ENCODE data around the gene TMEM128.
"Not testable (repeated sequence)": the region's sequence is repeated elsewhere in the genome, so short reads cannot be mapped to it uniquely, and the experiment has no call there.

The TMEM128 gene

GRCh38 chr4:4254666-4255065 is 6.6 kb upstream of the TMEM128 start:
- DNase-seq (ENCODE audit: low spot score), result no peak

- no peak for DNase-seq (ENCODE audit: low spot score)
These were observed 6.2 kb upstream of the TMEM128 start for GRCh38 chr4:4254199-4254598.

GRCh38 chr4:4249866-4250265 is 1.8 kb upstream of the TMEM128 start:
- DNase-seq (ENCODE audit: low spot score), result no peak

GRCh38 chr4:4249342-4249741 is 1.3 kb upstream of the TMEM128 start:
- not testable (repeated sequence) for DNase-seq (ENCODE audit: low spot score)

- DNase-seq (ENCODE audit: low spot score), result no peak
These were observed 821 bp upstream of the TMEM128 start for GRCh38 chr4:4248885-4249203.

GRCh38 chr4:4247696-4248028 is 361 bp downstream of the TMEM128 start:
- DNase-seq (ENCODE audit: low spot score), result no peak

- DNase-seq (ENCODE audit: low spot score), result no peak
These were observed 2.9 kb downstream of the TMEM128 start for GRCh38 chr4:4245172-4245571.

- DNase-seq (ENCODE audit: low spot score), result not testable (repeated sequence)
These were observed 8.5 kb downstream of the TMEM128 start for GRCh38 chr4:4239551-4239950.

- DNase-seq (ENCODE audit: low spot score), result no peak
These were observed 14.4 kb downstream of the TMEM128 start for GRCh38 chr4:4233610-4234009.

GRCh38 chr4:4228356-4228668 is 19.7 kb downstream of the TMEM128 start:
- DNase-seq (ENCODE audit: low spot score), result no peak

- DNase-seq (ENCODE audit: low spot score), result no peak
These were observed 20.3 kb downstream of the TMEM128 start for GRCh38 chr4:4227510-4228355.

GRCh38 chr4:4226606-4227438 is 21.2 kb downstream of the TMEM128 start, which contains the start of gene OTOP1:
OTOP1 (minus strand) TSS chr4:4226929; CDS start chr4:4226864, 65 bp downstream.
- DNase-seq (ENCODE audit: low spot score), result no peak

- no peak for DNase-seq (ENCODE audit: low spot score)
These were observed 22.0 kb downstream of the TMEM128 start for GRCh38 chr4:4225915-4226605.

- no peak for DNase-seq (ENCODE audit: low spot score)
These were observed 30.9 kb downstream of the TMEM128 start for GRCh38 chr4:4217113-4217512.

- peak; percentile 60 for DNase-seq (ENCODE audit: low spot score)
These were observed 31.4 kb downstream of the TMEM128 start for GRCh38 chr4:4216648-4217047.

- not testable (repeated sequence) for DNase-seq (ENCODE audit: low spot score)
These were observed 34.3 kb downstream of the TMEM128 start for GRCh38 chr4:4213674-4214073.

GRCh38 chr4:4206204-4206603 is 41.8 kb downstream of the TMEM128 start:
- no peak for DNase-seq (ENCODE audit: low spot score)

GRCh38 chr4:4204401-4204745 is 43.6 kb downstream of the TMEM128 start:
- DNase-seq (ENCODE audit: low spot score), result no peak

GRCh38 chr4:4203688-4204400 is 44.2 kb downstream of the TMEM128 start:
- DNase-seq (ENCODE audit: low spot score), result no peak

- no peak for DNase-seq (ENCODE audit: low spot score)
These were observed 45.5 kb downstream of the TMEM128 start for GRCh38 chr4:4202510-4202909.

GRCh38 chr4:4200624-4201023 is 47.4 kb downstream of the TMEM128 start:
- DNase-seq (ENCODE audit: low spot score), result no peak

GRCh38 chr4:4195354-4195753 is 52.7 kb downstream of the TMEM128 start:
- DNase-seq (ENCODE audit: low spot score), result no peak

Data from SW480 (cell line).